HCT116 (cell line): ENCODE data around the gene PIGH.

Experiments
- CTCF ChIP-seq, 3 experiments: fragments of 200-600 bp in 1 of 3; sonication (generic) in 1 of 3; IDR thresholded peaks in 2 of 3; conservative IDR thresholded peaks in 1 of 3; 2 replicates each; pipeline ENCODE4 v1.5.1; 2012 to 2017; ENCODE audit warnings: low read depth in 2 of 3, low read length in 2 of 3, antibody characterized with exemption in 1 of 3, borderline replicate concordance in 1 of 3, control low read depth in 1 of 3, mild to moderate bottlenecking in 1 of 3, mixed read lengths in 1 of 3, mixed run types in 1 of 3, moderate library complexity in 1 of 3; ENCODE audit not compliant: insufficient read depth in 1 of 3
- EZH2 ChIP-seq: fragments of 200-600 bp; sonication (generic); IDR thresholded peaks from 2 replicates; pipeline ENCODE4 v1.6.1; 2017; ENCODE audit warnings: antibody characterized with exemption, mixed run types
- POLR2AphosphoS5 ChIP-seq: IDR thresholded peaks from 2 replicates; pipeline ENCODE4 v1.6.1; 2011; ENCODE audit warnings: mild to moderate bottlenecking, low read depth, low read length, moderate library complexity
- REST ChIP-seq: IDR thresholded peaks from 2 replicates; pipeline ENCODE4 v1.6.1; 2012; ENCODE audit warnings: low read depth
- SIN3A ChIP-seq: IDR thresholded peaks from 2 replicates; pipeline ENCODE4 v1.6.1; 2012; ENCODE audit warnings: low read depth
- TCF7L2 ChIP-seq: IDR thresholded peaks from 2 replicates; pipeline ENCODE4 v1.7.0; 2011; ENCODE audit warnings: borderline replicate concordance, inconsistent platforms; ENCODE audit not compliant: insufficient read depth, insufficient read length; ENCODE audit errors: extremely low read depth
- TF ChIP-seq, protein P1 (sequence below): IDR thresholded peaks from 2 replicates; pipeline ENCODE4 v1.6.1; 2011; ENCODE audit warnings: mild to moderate bottlenecking, low read length, moderate library complexity; ENCODE audit not compliant: insufficient replicate concordance; ENCODE audit errors: extremely low read depth
- TF ChIP-seq, protein P2 (sequence below): IDR thresholded peaks from 2 replicates; pipeline ENCODE4 v1.6.1; 2012

- TF ChIP-seq REST: no peak
- no peak for TF ChIP-seq CTCF (IDR thresholded peaks at IDR 0.05 in 2 of 3, conservative IDR thresholded peaks at IDR 0.05 in 1 of 3; ENCODE audit: borderline replicate concordance in 1 of 3, insufficient read depth in 1 of 3, low read depth in 2 of 3, low read length in 2 of 3)
- TF ChIP-seq POLR2AphosphoS5: no peak
- TF ChIP-seq TCF7L2: no peak
- TF ChIP-seq, protein P1, sequence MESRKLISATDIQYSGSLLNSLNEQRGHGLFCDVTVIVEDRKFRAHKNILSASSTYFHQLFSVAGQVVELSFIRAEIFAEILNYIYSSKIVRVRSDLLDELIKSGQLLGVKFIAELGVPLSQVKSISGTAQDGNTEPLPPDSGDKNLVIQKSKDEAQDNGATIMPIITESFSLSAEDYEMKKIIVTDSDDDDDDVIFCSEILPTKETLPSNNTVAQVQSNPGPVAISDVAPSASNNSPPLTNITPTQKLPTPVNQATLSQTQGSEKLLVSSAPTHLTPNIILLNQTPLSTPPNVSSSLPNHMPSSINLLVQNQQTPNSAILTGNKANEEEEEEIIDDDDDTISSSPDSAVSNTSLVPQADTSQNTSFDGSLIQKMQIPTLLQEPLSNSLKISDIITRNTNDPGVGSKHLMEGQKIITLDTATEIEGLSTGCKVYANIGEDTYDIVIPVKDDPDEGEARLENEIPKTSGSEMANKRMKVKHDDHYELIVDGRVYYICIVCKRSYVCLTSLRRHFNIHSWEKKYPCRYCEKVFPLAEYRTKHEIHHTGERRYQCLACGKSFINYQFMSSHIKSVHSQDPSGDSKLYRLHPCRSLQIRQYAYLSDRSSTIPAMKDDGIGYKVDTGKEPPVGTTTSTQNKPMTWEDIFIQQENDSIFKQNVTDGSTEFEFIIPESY: no peak
- TF ChIP-seq EZH2: no peak
- TF ChIP-seq SIN3A: no peak
- TF ChIP-seq, protein P2, sequence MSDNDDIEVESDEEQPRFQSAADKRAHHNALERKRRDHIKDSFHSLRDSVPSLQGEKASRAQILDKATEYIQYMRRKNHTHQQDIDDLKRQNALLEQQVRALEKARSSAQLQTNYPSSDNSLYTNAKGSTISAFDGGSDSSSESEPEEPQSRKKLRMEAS: no peak
Observed at GRCh38 chr14:67567654-67568053, 32.4 kb downstream of the PIGH start.
